Hepatocyte (in vitro differentiated cells): Measurements from ENCODE around the gene TPPP3. TPM values are rescaled to one million over a fixed set of nuclear protein-coding genes. Genes with fewer than 3 reads are reported as not detected.

ENCODE experiments used
- DNase-seq: peaks from one replicate; pipeline ENCODE4 v3.0.0-alpha.2; 2016; ENCODE audit warnings: low spot score
- H2AFZ ChIP-seq: fragments of 200-600 bp; sonication (generic); 2 replicates; pipeline ENCODE4 v1.6.0; 2016; ENCODE audit warnings: antibody characterized with exemption, mild to moderate bottlenecking
- H3K27ac ChIP-seq: fragments of 200-600 bp; sonication (generic); 2 replicates; pipeline ENCODE4 v1.5.1; 2016; ENCODE audit warnings: mild to moderate bottlenecking
- H3K27me3 ChIP-seq: fragments of 200-600 bp; sonication (generic); 2 replicates; pipeline ENCODE4 v1.6.1; 2016
- H3K36me3 ChIP-seq: fragments of 200-600 bp; sonication (generic); replicated peaks from 2 replicates; pipeline ENCODE4 v1.5.1; 2016; ENCODE audit warnings: low read depth; ENCODE audit not compliant: insufficient read depth
- H3K4me1 ChIP-seq: fragments of 200-600 bp; sonication (generic); 2 replicates; pipeline ENCODE4 v1.5.1; 2016; ENCODE audit warnings: mild to moderate bottlenecking, moderate library complexity; ENCODE audit not compliant: insufficient read depth
- H3K4me2 ChIP-seq: fragments of 200-600 bp; sonication (generic); 2 replicates; pipeline ENCODE4 v1.6.0; 2016
- H3K4me3 ChIP-seq: fragments of 200-600 bp; sonication (generic); 2 replicates; pipeline ENCODE4 v1.5.1; 2016; ENCODE audit warnings: mild to moderate bottlenecking
- H3K79me2 ChIP-seq: fragments of 200-600 bp; sonication (generic); 2 replicates; pipeline ENCODE4 v1.6.0; 2017; ENCODE audit warnings: mild to moderate bottlenecking
- H3K9me2 ChIP-seq: fragments of 200-600 bp; sonication (generic); replicated peaks from 2 replicates; pipeline ENCODE4 v1.6.0; 2017; ENCODE audit warnings: mild to moderate bottlenecking; ENCODE audit not compliant: insufficient read depth
- H3K9me3 ChIP-seq: fragments of 200-600 bp; sonication (generic); 2 replicates; pipeline ENCODE4 v1.5.1; 2016; ENCODE audit warnings: low read depth, mild to moderate bottlenecking
- H4K20me1 ChIP-seq: fragments of 200-600 bp; sonication (generic); 2 replicates; pipeline ENCODE4 v1.6.0; 2016; ENCODE audit warnings: mild to moderate bottlenecking; ENCODE audit not compliant: insufficient read depth, poor library complexity, severe bottlenecking
- CTCF ChIP-seq: fragments of 200-600 bp; sonication (generic); IDR thresholded peaks from 2 replicates; pipeline ENCODE4 v1.5.1; 2016; ENCODE audit warnings: antibody characterized with exemption, mild to moderate bottlenecking; ENCODE audit not compliant: poor library complexity
- EZH2 ChIP-seq: fragments of 200-600 bp; sonication (generic); IDR thresholded peaks from 2 replicates; pipeline ENCODE4 v1.6.1; 2016; ENCODE audit warnings: antibody characterized with exemption, mild to moderate bottlenecking, borderline replicate concordance
- EZH2phosphoT487 ChIP-seq: fragments of 200-600 bp; sonication (generic); IDR thresholded peaks from one replicate; pipeline ENCODE4 v1.6.1; 2018; ENCODE audit warnings: antibody characterized with exemption, mild to moderate bottlenecking, low read depth, moderate library complexity; ENCODE audit not compliant: unreplicated experiment, severe bottlenecking
- WGBS: methylation state at CpG from one replicate; pipeline ENCODE4 v1.1.6; 2016; ENCODE audit warnings: low lambda C conversion rate; ENCODE audit errors: missing lambda C conversion rate; 5-methylcytosine and 5-hydroxymethylcytosine counted together
- polyA plus RNA-seq: library from polyadenylated mRNA; unstranded; fragments of >200 nt; fragmentation: Nextera tagmentation; extraction: Ambion mirVana; gene quantifications from 2 replicates; pipeline ENCODE4 v1.2.1, GENCODE V29; 2016
- small RNA-seq: library from RNA; depleted of rRNA; stranded (forward); fragments of <200 nt; gene quantifications from one replicate; pipeline ENCODE3, GENCODE V24; 2014
- total RNA-seq: library from RNA; depleted of rRNA; stranded (reverse); fragments of >200 nt; gene quantifications from 2 replicates; pipeline ENCODE4 v1.2.3, GENCODE V29; 2014

Gene TPPP3
- total and polyA plus RNA-seq, 2 experiments from 2014 or later: 3.2 to 20.1 TPM

DNA sequence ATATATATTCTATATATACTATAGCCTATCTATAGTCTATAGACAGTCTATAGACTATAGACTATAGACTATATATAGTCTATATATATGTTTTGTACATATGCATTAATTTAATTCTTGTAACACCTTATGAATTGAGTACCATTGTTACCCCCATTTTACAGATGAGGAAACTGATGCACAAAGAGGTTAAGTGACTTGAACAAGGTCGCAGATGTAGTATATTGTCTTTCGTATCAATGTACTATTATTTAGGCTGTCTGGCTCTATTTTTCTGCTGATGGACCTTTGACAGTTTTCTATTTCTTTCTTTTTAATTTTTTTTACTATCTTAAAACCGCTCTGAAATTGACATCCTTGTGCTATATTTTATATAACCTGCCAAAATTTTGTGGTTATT is 52.0 kb downstream of the TPPP3 start:
- no peak for DNase-seq
- 82% methylated on average over 3 of the region's 3 CpGs for WGBS
- Histone ChIP-seq H3K27me3 (no peaks in the 10 kb centered on the region), H2AFZ (no peak overlapping the region), H3K9me3 (no peaks in the 10 kb centered on the region), H4K20me1 (no peaks in the 10 kb centered on the region), H3K36me3 (no peaks in the 10 kb centered on the region), H3K4me1 (no peaks in the 10 kb centered on the region), H3K79me2 (no peaks in the 10 kb centered on the region), H3K9me2 (no peaks in the 10 kb centered on the region), H3K4me2 (no peak overlapping the region), H3K27ac (no peak overlapping the region), H3K4me3 (no peak overlapping the region)
- no peak for TF ChIP-seq CTCF
- no peak for TF ChIP-seq EZH2phosphoT487
- no peak for TF ChIP-seq EZH2

Small RNA genes lying within 50 kb of the gene (small RNA-seq; reads per million reads assigned to genes)
- not detected for gene RNU1-123P

Other genes starting within 250 kb of the TPPP3 start
- gene B3GNT9, start 242.5 kb downstream of the TPPP3 start, total RNA-seq: 33.3 and 34.5 TPM in 2 replicates
- gene B3GNT9, start 242.5 kb downstream of the TPPP3 start, polyA plus RNA-seq: 37.5 and 44.2 TPM in 2 replicates
- 18.5 and 21.9 TPM in 2 replicates for gene TRADD, start 233.6 kb downstream of the TPPP3 start, total RNA-seq
- 31.4 and 32.4 TPM in 2 replicates for gene TRADD, start 233.6 kb downstream of the TPPP3 start, polyA plus RNA-seq
- gene FBXL8, start 233.5 kb downstream of the TPPP3 start, total RNA-seq: 10.7 and 11.1 TPM in 2 replicates
- gene FBXL8, start 233.5 kb downstream of the TPPP3 start, polyA plus RNA-seq: 15.9 and 19.8 TPM in 2 replicates
- 3.2 and 5.5 TPM in 2 replicates for gene HSF4, start 228.8 kb downstream of the TPPP3 start, total RNA-seq
- 8.5 and 15.7 TPM in 2 replicates for gene HSF4, start 228.8 kb downstream of the TPPP3 start, polyA plus RNA-seq
- gene NOL3, start 223.0 kb downstream of the TPPP3 start, total RNA-seq: 8.1 and 9.3 TPM in 2 replicates
- gene NOL3, start 223.0 kb downstream of the TPPP3 start, polyA plus RNA-seq: 10.9 and 11.0 TPM in 2 replicates
- 22.3 and 24.8 TPM in 2 replicates for gene MATCAP1, start 209.5 kb downstream of the TPPP3 start, total RNA-seq
- 25.4 and 38.5 TPM in 2 replicates for gene MATCAP1, start 209.5 kb downstream of the TPPP3 start, polyA plus RNA-seq
- 0.33 and 3.3 TPM in 2 replicates for gene EXOC3L1, start 203.4 kb downstream of the TPPP3 start, total RNA-seq
- gene EXOC3L1, start 203.4 kb downstream of the TPPP3 start, polyA plus RNA-seq: 2.0 and 2.6 TPM in 2 replicates
- gene E2F4, start 201.3 kb downstream of the TPPP3 start, total RNA-seq: 70.4 and 76.6 TPM in 2 replicates
- 72.4 and 76.4 TPM in 2 replicates for gene E2F4, start 201.3 kb downstream of the TPPP3 start, polyA plus RNA-seq
- gene ELMO3, start 194.4 kb downstream of the TPPP3 start, total RNA-seq: 18.5 and 18.7 TPM in 2 replicates
- 14.5 and 18.3 TPM in 2 replicates for gene ELMO3, start 194.4 kb downstream of the TPPP3 start, polyA plus RNA-seq
- gene TMEM208, start 166.4 kb downstream of the TPPP3 start, total RNA-seq: 47.5 and 53.2 TPM in 2 replicates
- gene TMEM208, start 166.4 kb downstream of the TPPP3 start, polyA plus RNA-seq: 160 and 181 TPM in 2 replicates
- 4.1 and 10.0 TPM in 2 replicates for gene FHOD1, start 146.0 kb downstream of the TPPP3 start, total RNA-seq
- gene FHOD1, start 146.0 kb downstream of the TPPP3 start, polyA plus RNA-seq: 17.2 and 20.9 TPM in 2 replicates
- 0.36 and 1.4 TPM in 2 replicates for gene SLC9A5, start 144.5 kb downstream of the TPPP3 start, total RNA-seq
- 1.5 and 2.7 TPM in 2 replicates for gene SLC9A5, start 144.5 kb downstream of the TPPP3 start, polyA plus RNA-seq
- gene PLEKHG4, start 114.0 kb downstream of the TPPP3 start, total RNA-seq: 3.4 and 3.6 TPM in 2 replicates
- 3.0 and 5.5 TPM in 2 replicates for gene PLEKHG4, start 114.0 kb downstream of the TPPP3 start, polyA plus RNA-seq
- not detected in 2 replicates for gene KCTD19, start 66.8 kb downstream of the TPPP3 start, total RNA-seq
- not detected in 2 replicates for gene KCTD19, start 66.8 kb downstream of the TPPP3 start, polyA plus RNA-seq
- gene LRRC36, start 66.7 kb downstream of the TPPP3 start, total RNA-seq: 0.23 and 0.32 TPM in 2 replicates
- 0.69 TPM in 1 of 2 replicates, not detected in the other for gene LRRC36, start 66.7 kb downstream of the TPPP3 start, polyA plus RNA-seq
- 1.9 and 5.9 TPM in 2 replicates for gene ZDHHC1, start 23.0 kb upstream of the TPPP3 start, total RNA-seq
- 10.0 and 10.6 TPM in 2 replicates for gene ZDHHC1, start 23.0 kb upstream of the TPPP3 start, polyA plus RNA-seq
- gene HSD11B2, start 37.6 kb upstream of the TPPP3 start, total RNA-seq: 0.93 and 1.6 TPM in 2 replicates
- gene HSD11B2, start 37.6 kb upstream of the TPPP3 start, polyA plus RNA-seq: 2.3 and 4.2 TPM in 2 replicates
- gene ATP6V0D1, start 87.7 kb upstream of the TPPP3 start, total RNA-seq: 115 and 157 TPM in 2 replicates
- 223 and 232 TPM in 2 replicates for gene ATP6V0D1, start 87.7 kb upstream of the TPPP3 start, polyA plus RNA-seq
- 1.9 TPM in 1 of 2 replicates, not detected in the other for gene AGRP, start 90.0 kb upstream of the TPPP3 start, total RNA-seq
- gene AGRP, start 90.0 kb upstream of the TPPP3 start, polyA plus RNA-seq: 0.93 and 2.3 TPM in 2 replicates
- gene RIPOR1, start 135.3 kb upstream of the TPPP3 start, total RNA-seq: 12.5 and 12.9 TPM in 2 replicates
- gene RIPOR1, start 135.3 kb upstream of the TPPP3 start, polyA plus RNA-seq: 37.8 and 38.3 TPM in 2 replicates
- 44.1 and 46.0 TPM in 2 replicates for gene CTCF, start 169.0 kb upstream of the TPPP3 start, total RNA-seq
- 35.5 and 36.8 TPM in 2 replicates for gene CTCF, start 169.0 kb upstream of the TPPP3 start, polyA plus RNA-seq